PFSK-1 (cell line): ENCODE measurements around the gene CAPN14.

Experiments
- FOXP2 ChIP-seq: optimal IDR thresholded peaks from 2 replicates; pipeline ENCODE3; 2011; ENCODE audit warnings: borderline replicate concordance, control low read depth, inconsistent platforms; ENCODE audit not compliant: insufficient read depth; ENCODE audit errors: extremely low read length, extremely low read depth
- POLR2AphosphoS5 ChIP-seq: IDR thresholded peaks from 2 replicates; pipeline ENCODE4 v1.6.1; 2012; ENCODE audit warnings: low read depth, mild to moderate bottlenecking, control low read depth, low read length, moderate library complexity
- REST ChIP-seq, 2 experiments: IDR thresholded peaks; 2 replicates each; pipeline versions ENCODE4 v1.6.1 to v1.8.0; 2011 to 2012; ENCODE audit warnings: low read depth in 2 of 2, low read length in 2 of 2, control low read depth in 1 of 2, inconsistent platforms in 1 of 2, mild to moderate bottlenecking in 1 of 2, moderate library complexity in 1 of 2; ENCODE audit not compliant: insufficient read depth in 1 of 2
- SIN3A ChIP-seq: IDR thresholded peaks from 2 replicates; pipeline ENCODE4 v1.6.1; 2012; ENCODE audit warnings: mild to moderate bottlenecking, low read length, moderate library complexity, borderline replicate concordance; ENCODE audit not compliant: insufficient read depth
- TAF1 ChIP-seq: IDR thresholded peaks from 2 replicates; pipeline ENCODE4 v1.6.1; 2012; ENCODE audit warnings: low read length, control low read depth, borderline replicate concordance; ENCODE audit not compliant: insufficient read depth

The CAPN14 gene

GRCh38 chr2:31238126-31238905 is 21.0 kb upstream of the CAPN14 start:
- no peak for TF ChIP-seq FOXP2
- no peak for TF ChIP-seq REST (IDR thresholded peaks at IDR 0.05; ENCODE audit: insufficient read depth in 1 of 2, low read depth in 2 of 2, low read length in 2 of 2)
- TF ChIP-seq TAF1: no peak
- TF ChIP-seq POLR2AphosphoS5: no peak
- TF ChIP-seq SIN3A: no peak

GRCh38 chr2:31237348-31238017 is 20.2 kb upstream of the CAPN14 start:
- no peak for TF ChIP-seq POLR2AphosphoS5
- TF ChIP-seq SIN3A: no peak
- TF ChIP-seq REST (IDR thresholded peaks at IDR 0.05; ENCODE audit: insufficient read depth in 1 of 2, low read depth in 2 of 2, low read length in 2 of 2): no peak
- TF ChIP-seq FOXP2: no peak
- TF ChIP-seq TAF1: no peak

- TF ChIP-seq REST (IDR thresholded peaks at IDR 0.05; ENCODE audit: insufficient read depth in 1 of 2, low read depth in 2 of 2, low read length in 2 of 2) (no peak), POLR2AphosphoS5 (no peak)
Observed at GRCh38 chr2:31236433-31237205, 19.3 kb upstream of the CAPN14 start.

GRCh38 chr2:31235504-31235902 is 18.2 kb upstream of the CAPN14 start:
- TF ChIP-seq POLR2AphosphoS5: no peak
- TF ChIP-seq TAF1: no peak
- no peak for TF ChIP-seq SIN3A
- TF ChIP-seq REST (IDR thresholded peaks at IDR 0.05; ENCODE audit: insufficient read depth in 1 of 2, low read depth in 2 of 2, low read length in 2 of 2): no peak
- TF ChIP-seq FOXP2: no peak
